Activated effector memory CD4-positive, alpha-beta T cell treated with Interleukin-2 at 50 U/mL for 16 hours (primary cell): ENCODE data around the gene MARVELD3.

ENCODE experiments used
- DNase-seq: peaks from one replicate; pipeline ENCODE4 v3.0.0-alpha.2; 2020

Gene MARVELD3

DNA sequence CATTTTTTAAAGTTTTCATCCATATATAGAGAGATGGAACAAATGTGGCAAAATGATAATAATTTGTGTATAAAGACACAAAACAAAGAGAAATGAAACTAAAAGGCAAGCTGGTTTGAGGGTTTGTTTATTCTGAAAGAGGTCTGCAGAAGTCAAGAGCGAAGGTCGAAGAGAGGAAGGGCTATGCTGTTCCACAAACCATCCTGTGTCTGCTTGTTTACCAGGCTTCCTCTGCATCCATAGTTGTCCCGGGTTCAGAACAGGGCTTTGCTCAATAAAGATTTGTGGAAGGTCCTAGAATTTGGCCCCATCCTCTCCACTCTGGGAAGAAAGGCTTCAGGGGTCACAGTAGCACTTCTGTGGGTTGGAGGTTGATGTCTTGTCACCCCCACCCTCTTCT is 2.4 kb upstream of the MARVELD3 start:
- no peak for DNase-seq

DNA sequence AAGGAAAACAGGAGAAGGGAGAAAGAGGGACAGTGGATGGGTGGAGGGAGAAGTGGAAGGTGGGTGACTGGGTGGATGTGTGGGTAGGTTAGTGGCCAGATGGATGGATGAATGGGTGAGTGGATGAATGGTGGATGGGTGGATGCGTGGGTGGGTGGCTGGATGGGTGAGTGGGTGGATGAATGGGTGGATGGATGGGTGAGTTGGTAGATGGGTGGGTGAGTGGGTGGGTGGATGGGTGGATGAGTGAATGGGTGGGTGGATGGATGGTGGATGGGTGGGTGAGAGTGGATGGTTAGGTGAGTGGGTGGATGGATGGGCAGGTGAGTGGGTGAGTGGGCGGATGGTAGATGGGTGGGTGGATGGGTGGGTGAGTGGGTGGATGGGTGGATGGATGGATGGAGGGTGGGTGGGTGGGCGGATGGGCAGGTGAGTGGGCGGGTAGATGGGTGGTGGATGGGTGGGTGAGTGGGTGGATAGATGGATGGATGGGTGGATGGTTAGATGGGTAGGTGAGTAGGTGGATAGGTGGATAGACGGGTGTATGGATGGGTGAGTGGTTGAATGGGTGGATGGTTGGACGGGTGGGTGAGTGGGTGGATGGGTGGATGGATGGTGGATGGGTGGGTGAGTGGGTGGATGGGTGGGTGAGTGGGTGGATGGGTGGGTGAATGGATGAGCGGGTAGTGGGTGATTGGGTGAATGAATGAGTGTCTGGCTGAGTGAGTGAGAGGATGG is 702 bp upstream of the MARVELD3 start:
- DNase-seq: no peak

DNA sequence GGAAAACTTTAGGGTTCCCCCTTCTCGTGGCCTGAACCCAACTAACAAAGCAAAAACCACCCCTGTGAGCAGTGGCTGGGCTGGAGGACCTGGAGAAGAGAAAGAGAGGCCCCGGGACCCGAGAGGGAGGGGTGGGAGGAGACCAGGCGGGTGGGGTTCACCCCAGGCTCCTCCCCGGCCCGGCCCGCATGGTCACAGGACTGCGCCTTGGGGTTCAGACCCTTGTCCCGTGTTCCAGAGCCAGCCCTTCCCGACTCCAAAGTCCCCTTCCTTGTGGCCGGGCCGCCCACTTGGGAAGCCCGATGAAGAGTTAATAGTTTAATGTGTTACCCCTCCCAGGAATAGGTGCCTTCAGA is 852 bp downstream of the MARVELD3 start:
- DNase-seq: no peak

DNA sequence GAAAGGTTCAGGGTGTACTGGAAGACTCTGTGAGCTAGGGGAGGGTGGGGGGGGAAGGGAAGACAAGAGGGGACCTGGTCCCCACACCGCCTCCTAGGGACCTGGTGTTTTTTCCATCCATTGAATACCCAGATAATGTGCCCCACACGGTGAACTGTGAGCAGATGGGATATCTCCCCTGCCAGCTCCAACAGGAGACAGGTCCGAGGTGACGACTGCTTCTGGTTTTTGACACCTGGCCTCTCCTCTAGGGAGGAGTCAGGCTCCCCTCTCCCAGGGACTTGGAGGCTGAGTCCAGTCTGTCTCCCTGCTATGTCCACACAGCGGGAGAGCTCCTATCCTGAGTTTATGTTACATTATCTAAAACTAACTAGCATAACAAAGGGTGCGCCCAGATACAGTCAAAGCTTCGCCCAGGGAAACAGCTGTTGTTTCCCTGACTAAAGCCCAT is 1.8 kb downstream of the MARVELD3 start:
- no peak for DNase-seq

DNA sequence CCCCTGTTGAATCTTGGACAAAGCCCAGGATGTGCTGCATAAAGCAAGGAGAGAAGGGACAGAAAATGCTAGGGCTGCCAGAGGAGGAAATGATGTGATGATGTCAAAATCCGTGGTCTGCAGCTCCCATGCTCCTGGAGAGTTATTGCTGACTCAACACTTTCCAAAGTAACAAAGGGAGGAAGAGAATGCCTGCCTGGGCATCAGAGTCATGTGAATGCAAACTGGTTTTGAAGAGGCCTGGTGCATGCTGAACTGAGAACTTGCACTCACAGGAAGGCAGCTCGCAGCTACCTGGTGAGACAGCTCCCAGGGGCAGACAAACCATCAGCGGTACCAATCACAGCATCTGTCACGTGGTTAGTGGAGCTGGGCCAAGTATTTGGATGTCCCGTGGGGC is 2.8 kb downstream of the MARVELD3 start:
- DNase-seq: no peak

DNA sequence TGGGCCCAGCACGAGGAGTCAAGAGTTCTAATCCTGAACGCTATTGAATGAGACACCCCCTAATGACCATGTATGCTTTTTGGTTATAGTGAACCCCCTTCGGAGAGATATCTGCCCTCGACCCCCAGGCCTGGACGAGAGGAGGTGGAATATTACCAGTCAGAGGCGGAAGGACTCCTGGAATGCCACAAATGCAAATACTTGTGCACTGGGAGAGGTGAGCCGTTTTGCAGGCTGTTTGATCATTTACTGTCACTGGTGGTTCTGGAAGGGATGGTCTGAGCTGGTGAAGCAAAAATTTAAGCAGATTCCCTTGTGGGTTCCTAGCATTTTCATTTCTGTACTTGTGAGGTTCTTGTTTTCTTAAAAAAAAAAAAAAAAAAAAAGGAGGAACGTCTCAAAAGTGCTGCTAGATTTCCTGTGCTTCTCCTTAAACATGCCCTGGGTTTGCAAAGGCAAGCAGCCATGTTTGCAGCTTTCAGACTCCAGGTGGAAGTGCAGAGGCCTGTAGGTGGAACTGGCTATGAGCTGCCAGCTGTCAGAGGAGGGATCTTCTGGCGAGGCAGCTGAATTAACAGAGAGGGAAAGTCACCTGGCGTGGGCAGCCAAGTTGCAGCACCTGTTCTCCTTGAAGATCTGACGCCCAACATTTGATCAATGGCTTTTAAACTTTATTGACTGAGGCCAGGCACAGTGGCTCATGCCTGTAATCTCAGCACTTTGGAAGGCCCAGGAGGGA is 3.5 kb downstream of the MARVELD3 start:
- no peak for DNase-seq

DNA sequence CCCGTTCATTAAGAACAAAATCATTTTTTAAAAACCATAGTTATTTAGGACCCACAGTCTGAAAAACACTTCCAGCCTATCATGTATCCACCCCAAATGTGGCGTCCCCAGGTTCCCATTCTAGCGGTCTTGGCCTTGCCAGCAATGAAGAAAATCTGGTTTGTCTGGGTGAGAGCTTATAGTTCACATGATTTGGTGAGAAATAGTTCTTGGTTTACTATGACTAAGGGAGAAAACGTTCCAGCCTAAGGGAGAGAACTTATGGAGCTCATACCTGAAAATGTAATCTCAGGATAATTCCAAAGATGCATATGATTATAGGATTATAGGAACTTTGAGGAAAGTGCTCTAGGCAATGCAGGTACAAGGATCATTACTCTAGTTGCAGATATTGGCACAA is 4.8 kb downstream of the MARVELD3 start:
- DNase-seq: no peak

DNA sequence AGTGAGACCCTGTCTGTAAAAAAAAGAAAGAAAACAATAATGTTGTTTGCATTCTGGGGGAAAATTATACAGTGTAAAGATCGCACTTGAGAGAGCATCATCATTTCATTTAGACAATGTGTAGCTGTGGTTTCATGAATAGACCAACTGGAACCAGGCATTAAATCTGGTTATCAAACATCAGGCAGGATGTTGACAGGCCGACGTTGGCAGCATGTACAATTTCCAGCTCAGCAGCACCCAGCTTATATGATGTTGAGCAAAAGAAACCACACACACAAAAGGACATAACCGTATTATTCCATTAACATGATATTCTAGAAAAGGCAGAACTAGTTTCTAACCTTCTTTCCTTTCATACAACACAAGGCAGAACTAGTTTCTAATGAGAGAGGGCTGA is 5.8 kb downstream of the MARVELD3 start:
- no peak for DNase-seq

DNA sequence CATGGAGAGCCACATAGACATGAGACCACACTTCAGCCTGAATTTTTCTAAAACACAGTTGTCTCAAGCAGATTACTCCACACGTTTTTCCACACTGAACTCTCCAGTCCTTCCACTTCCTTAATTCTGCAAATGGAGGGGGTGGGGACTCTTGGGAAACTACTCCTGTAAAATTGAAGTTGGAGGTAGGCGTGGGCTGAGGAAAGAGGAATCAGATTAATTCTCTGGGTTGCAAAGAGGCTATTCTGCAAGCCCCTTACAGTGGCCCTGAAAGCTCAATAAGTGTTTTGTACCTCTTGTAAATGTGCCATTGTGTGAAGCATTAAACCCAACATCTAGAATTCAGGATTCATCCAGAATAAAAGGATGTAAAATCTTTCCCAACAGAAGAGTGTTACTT is 9.6 kb downstream of the MARVELD3 start:
- no peak for DNase-seq

DNA sequence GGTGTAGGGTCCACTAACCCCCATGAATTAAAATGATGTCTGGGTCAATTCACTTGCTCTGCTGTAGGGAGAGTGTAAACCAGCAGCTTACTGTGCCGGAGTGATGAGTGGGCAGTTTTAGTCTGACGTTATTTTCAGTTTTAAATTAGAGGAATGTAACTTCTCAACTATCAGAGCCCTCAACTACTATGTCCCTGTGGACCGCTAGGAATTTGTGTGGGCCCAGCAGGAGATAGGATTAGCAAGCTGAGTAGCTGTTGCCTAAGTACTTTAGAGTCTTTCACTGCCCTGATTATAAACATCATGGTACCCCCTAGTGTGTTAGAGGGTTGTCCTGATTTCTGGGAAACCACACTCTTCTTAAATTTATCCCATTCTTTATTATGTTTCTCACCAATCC is 11.4 kb downstream of the MARVELD3 start:
- DNase-seq: no peak

DNA sequence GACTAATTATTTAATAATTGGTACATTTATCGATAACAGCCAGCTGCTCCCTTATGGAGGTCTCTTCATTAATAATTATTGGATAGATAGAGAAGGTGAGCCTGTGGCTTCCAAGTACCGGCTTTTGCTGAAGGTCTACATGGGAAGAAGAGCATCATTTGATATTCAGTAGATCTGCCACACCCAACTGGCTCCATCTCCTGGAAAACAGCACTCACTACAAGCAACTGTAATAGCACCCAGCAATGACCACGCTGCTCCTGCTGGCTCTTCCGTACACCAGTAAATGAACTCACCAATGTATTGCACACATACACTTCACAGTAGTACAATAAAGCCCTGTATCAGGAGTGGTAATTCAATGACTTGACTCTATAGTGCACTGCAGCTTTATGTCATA is 19.5 kb downstream of the MARVELD3 start:
- no peak for DNase-seq

DNA sequence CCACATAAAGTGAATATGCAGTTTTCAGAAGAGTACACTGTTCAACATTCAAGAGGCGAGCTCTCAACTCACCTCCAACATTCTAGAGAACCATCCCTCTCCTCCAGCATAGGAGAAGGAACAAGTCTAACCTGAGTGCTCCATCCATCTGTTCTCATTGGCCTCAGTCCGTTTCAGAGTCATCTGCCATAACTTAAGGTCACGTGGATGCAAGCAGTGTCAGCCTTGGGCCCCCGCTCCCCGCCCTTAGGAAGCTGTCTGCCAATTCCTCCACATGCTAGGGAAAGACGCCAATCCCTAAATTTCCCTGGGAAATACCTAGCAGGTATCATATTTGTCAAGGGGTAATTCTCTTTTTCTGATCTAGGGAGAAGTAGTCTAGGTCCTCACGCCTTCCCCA is 21.4 kb downstream of the MARVELD3 start:
- DNase-seq: no peak

DNA sequence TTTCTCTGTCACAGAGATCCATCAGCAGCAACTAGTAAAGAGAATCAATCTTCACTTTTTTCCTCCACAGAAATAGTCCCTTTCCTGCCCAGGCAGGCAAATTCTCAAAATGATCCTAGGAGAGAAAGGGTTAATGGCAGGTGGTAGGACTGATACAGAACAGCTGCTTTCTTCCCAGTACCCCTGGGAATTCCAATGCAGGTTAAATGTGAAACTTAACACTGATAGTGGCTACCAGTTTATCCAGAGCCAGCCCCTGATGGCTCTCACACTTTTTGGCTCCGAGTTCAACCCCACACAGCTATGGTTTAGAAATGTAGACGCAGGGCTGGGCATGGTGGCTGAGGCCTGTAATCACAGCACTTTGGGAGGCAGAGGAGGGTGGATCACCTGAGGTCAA is 22.2 kb downstream of the MARVELD3 start:
- DNase-seq: no peak

DNA sequence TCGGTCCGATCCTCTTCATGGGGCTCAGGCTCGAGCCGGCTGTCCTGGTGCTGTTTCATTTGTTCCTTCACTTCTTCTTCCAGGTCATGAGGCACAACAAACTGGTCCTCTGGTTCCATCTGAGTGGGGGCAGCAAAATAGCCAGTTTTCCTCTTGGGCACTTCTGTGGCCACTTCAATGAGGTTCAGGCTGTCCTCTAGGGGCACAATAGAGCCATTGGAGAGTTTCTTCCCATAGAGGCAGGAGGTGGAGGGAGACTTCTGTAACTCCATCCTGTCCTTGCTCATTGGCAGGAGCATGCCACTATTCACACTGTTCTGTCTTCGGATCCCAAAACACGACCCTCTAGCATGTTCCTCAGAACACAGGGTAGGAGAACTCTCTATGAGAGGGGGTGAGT is 22.9 kb downstream of the MARVELD3 start:
- DNase-seq: no peak

DNA sequence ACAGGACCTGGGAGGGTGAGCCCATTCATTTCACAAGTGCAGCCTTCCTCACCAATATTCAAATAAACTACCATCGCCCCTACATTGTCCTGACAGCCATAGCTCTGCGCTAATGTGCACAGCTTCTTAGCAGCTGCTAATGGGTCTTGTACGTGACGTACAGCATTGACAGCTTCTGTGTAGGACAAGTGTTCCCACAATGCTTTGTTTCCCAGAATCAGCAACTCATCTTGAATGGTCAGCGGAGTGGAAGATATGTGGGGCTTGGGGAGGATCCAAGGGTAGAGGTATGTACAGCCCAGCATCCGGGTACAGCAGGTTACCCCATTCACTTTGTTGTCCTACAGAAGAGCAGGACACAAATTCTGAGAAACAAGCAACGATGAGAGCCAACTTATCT is 23.7 kb downstream of the MARVELD3 start:
- no peak for DNase-seq

DNA sequence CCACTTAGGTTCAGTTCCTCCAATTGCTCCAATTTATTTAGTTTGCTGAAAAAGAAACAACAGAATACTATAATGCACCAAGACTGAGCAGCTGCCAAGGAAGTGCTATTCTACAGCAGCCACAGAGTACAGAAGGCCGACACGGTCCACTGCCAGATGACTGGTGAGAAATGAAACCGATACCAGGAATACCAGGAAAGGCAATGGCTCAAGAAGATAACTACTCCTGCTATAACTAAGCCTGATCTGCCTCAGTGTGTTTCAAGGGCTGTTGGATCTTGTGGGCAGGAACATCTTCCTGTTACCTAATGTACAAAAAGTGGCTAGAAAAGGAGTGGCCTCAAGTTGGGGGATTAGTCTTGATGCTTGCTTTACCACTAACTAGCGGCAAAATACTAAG is 32.8 kb downstream of the MARVELD3 start:
- no peak for DNase-seq

DNA sequence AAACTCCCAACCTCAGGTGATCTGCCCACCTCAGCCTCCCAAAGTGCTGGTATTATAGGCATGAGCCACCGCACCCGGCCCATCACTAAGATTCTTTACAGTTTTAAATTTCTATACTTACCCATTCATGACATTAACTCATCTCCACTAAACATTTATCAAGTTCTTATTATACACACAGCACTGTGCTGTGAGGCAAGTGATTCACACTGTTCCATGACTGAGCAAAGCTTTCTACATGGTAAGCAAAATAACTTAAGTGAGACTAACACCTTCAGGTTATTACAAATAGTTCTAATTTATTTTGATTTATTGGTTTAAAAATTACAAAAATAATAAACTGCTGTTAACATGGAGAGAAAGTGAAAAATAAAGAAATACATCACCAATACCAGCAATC is 33.5 kb downstream of the MARVELD3 start:
- DNase-seq: no peak

DNA sequence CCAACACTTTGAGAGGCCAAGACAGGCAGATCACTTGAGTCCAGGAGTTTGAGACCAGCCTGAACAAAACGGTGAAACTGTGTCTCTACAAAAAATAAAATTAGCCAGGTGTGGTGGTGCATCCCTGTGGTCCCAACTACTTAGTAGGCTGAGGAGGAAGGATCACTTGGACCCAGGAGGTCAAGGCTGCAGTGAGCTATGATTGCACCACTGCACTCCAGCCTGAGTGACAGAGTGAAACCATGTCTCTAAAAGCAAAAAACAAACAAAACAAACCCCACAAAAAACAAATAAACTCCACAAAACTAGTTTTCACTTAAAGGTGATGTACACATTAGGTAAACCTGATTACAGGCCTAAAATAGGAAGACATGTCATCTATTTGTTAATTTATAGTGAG is 40.3 kb downstream of the MARVELD3 start:
- DNase-seq: no peak

DNA sequence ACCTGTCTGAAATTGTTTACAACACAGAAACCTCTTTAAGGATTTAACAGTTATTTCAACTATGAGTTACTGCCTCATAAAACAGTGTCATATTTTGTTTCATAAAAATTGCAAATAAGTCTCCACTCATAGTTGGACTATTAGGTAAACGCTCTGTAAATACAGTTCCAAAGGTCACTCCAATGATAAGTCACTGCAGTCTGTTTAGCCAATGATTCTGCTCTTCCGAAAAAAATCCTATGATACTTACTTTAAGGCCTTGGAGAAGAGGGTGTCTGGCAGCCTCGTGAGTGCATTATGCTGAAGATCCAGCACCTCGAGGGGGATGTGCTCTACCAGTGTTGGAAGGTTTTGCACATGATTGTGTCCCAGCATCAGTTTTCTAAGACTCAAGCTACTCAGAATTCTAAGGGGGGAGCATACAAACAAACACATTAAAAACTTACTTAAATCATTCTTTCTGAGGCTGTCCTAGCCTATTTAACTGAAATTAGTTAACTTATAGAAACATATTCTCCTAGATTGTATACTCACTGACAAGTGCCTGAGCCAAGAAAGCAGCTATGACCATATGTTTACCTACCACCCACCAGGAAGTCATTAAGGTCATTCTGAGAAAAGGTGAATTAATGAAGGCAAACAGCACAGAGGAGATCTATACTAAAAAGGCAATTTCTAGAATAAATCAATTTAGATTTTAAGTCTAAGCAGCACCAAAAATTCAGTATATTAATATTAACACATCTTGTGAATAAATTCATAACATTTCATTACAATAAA is 41.1 kb downstream of the MARVELD3 start:
- no peak for DNase-seq

DNA sequence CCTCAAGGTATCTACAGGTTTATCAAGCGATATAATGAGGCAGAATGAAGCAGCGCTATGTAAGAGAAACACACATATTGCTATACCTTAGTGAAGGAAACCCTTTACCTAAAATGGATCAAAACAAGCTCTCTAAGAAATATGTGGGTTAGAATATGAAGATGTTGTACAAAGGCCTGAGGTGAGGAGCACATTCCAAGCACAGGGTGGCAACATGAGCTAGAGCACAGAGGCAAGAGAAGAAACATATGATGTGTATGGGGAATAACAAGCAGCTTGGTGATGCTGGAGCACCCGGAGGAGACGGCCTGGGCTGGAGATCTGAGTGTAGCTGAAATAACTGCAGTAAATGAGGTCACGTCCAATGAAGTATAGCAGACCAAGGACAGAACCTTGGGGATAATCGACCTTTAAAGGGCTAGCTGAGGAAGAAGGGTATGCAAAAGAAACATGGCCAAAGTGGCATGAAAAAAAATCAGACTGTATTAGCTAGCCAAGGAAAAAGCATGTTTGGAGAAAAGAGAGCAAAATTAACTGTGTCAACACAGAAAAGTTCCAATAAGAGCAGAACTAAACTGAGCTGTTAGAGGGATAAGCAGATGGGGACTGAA is 44.0 kb downstream of the MARVELD3 start:
- DNase-seq: no peak

DNA sequence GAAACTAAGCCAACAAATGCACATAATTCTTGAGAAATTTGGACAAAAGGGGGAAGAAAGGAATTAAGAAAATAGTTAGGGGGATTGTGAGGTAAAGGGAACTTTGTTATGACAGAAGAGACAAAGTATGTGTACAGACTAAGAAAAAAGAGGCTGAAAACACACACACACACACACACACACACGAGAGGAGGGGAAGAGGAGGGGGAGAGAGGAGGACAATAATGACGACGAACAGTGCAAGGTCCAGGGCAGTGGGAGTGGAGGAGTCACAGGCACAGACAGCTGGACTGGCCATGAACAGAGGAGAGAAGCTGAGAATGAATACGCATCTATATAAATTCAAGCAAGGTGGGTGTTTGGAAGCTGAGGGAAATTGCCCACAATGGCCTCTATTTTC is 44.6 kb downstream of the MARVELD3 start:
- no peak for DNase-seq

DNA sequence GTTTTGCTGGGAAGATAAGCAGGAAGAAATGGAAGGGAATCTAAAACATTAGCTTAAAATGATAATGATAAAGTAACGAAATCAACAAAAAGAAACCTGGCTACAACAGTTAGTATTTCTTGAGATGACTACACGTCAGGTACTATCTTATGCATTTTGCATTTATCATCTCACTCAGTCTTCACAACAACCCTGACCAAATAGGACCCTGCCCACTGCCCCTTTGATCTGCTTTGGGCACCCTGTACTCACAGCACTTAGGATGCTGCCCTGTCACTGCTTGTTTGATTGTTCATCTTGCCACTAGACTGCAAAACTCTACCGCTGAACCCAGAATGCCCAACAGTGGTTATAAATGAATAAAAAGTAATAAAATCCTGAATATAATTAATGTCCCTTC is 45.2 kb downstream of the MARVELD3 start:
- DNase-seq: no peak

DNA sequence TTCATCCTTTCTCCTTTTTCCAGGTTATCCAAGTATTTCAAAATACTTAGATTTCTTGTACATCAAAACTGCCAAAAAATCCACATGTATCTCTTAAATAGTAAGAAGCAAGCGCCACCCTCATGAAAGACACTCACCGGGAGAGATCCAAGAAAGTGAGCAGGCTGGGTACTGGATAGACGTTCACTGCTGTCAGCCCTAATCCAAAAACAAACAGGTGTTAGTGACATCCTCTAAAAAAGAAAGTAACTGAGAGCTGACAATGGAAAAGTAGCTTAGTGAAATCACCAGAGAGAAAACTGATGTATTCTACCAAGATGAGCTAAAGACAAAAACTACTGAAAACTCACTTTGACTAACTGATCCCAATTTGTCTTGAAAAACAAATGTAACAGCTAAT is 46.1 kb downstream of the MARVELD3 start:
- no peak for DNase-seq
